ENCODE results near the gene UCHL3.
A peak's percentile ranks its signal among the peaks of the same experiment; 100 is the strongest.

UCHL3 gene

GRCh38 chr13:75569576-75569975 lies 20.0 kb downstream of the UCHL3 start:
- Histone ChIP-seq H3K36me3 (ENCODE audit: control insufficient read depth, insufficient read depth, low read length) (peaks cover 3% of the 10 kb centered on the region), H3K27me3 (replicated peaks; ENCODE audit: control insufficient read depth, insufficient read depth, low read length) (no peaks in the 10 kb centered on the region), H3K4me3 (replicated peaks; ENCODE audit: low read depth, low read length) (no peak overlapping the region)
- no peak for DNase-seq (ENCODE audit: extremely low read depth, insufficient read length)
- no peak for TF ChIP-seq CTCF (IDR thresholded peaks at IDR 0.05; ENCODE audit: insufficient read depth, low read length, poor library complexity, severe bottlenecking)

- TF ChIP-seq CTCF (IDR thresholded peaks at IDR 0.05; ENCODE audit: insufficient read depth, low read length, poor library complexity, severe bottlenecking) = no peak
- Histone ChIP-seq H3K4me3 (replicated peaks; ENCODE audit: low read depth, low read length) (no peak overlapping the region), H3K36me3 (ENCODE audit: control insufficient read depth, insufficient read depth, low read length) (peaks cover 2% of the 10 kb centered on the region), H3K27me3 (replicated peaks; ENCODE audit: control insufficient read depth, insufficient read depth, low read length) (no peaks in the 10 kb centered on the region)
- DNase-seq (ENCODE audit: extremely low read depth, insufficient read length) = peak; percentile 41
These were observed 29.9 kb downstream of the UCHL3 start for GRCh38 chr13:75579529-75579928.

GRCh38 chr13:75581874-75582640 lies 32.5 kb downstream of the UCHL3 start:
- Histone ChIP-seq H3K36me3 (ENCODE audit: control insufficient read depth, insufficient read depth, low read length) (peaks cover 2% of the 10 kb centered on the region), H3K27me3 (replicated peaks; ENCODE audit: control insufficient read depth, insufficient read depth, low read length) (no peaks in the 10 kb centered on the region)
- DNase-seq (ENCODE audit: extremely low read depth, insufficient read length) = no peak

DNA sequence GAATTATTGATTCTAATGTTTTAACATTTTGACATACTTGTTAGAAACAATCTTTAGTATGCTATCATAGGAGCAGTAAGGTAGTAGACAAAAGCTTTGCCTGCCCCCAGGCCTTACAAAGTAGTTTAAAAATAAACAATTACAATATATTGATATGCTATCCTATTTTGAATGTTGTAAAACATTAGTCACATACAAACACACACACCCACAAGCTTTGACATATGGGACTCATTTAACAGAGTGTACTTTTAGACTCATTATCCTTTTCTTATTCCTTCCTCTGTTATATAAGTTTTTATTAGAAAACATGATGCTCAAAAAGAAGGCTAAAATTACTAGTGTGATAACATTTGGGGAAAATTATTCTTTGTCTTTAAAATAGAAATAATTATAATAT lies 33.5 kb downstream of the UCHL3 start:
- no peak overlapping the region for H3K4me3 ChIP-seq (replicated peaks; ENCODE audit: low read depth, low read length)
- H3K36me3 ChIP-seq (ENCODE audit: control insufficient read depth, insufficient read depth, low read length) = peaks cover 2% of the 10 kb centered on the region
- H3K27me3 ChIP-seq (replicated peaks; ENCODE audit: control insufficient read depth, insufficient read depth, low read length) = no peaks in the 10 kb centered on the region
- DNase-seq (ENCODE audit: extremely low read depth, insufficient read length) = no peak
- TF ChIP-seq CTCF (IDR thresholded peaks at IDR 0.05; ENCODE audit: insufficient read depth, low read length, poor library complexity, severe bottlenecking) = no peak

More at GRCh38 chr13:75581874-75582640, 32.5 kb downstream of the UCHL3 start:
- H3K4me3 ChIP-seq (replicated peaks; ENCODE audit: low read depth, low read length) = no peak overlapping the region
- no peak for TF ChIP-seq CTCF (IDR thresholded peaks at IDR 0.05; ENCODE audit: insufficient read depth, low read length, poor library complexity, severe bottlenecking)

GRCh38 chr13:75585153-75585552 lies 35.6 kb downstream of the UCHL3 start:
- no peak overlapping the region for H3K4me3 ChIP-seq (replicated peaks; ENCODE audit: low read depth, low read length)
- TF ChIP-seq CTCF (IDR thresholded peaks at IDR 0.05; ENCODE audit: insufficient read depth, low read length, poor library complexity, severe bottlenecking) = no peak
- peaks cover 2% of the 10 kb centered on the region for H3K36me3 ChIP-seq (ENCODE audit: control insufficient read depth, insufficient read depth, low read length)
- H3K27me3 ChIP-seq (replicated peaks; ENCODE audit: control insufficient read depth, insufficient read depth, low read length) = no peaks in the 10 kb centered on the region
- no peak for DNase-seq (ENCODE audit: extremely low read depth, insufficient read length)

Measured in GM06990 (cell line).